HG03135 (cell line): ENCODE data around the gene OTUD5.
"Not testable (repeated sequence)": the region's sequence is repeated elsewhere in the genome, so short reads cannot be mapped to it uniquely, and the experiment has no call there.

Experiments
- ATAC-seq: cut with Tn5 transposase; IDR thresholded peaks from one replicate; pipeline ENCODE4 v1.9.1; 2021; ENCODE audit warnings: mild to moderate bottlenecking, moderate library complexity; ENCODE audit not compliant: unreplicated experiment

OTUD5 gene

GRCh38 chrX:48891402-48892288 is 65.8 kb downstream of the OTUD5 start:
- peak; percentile 72 for ATAC-seq

DNA sequence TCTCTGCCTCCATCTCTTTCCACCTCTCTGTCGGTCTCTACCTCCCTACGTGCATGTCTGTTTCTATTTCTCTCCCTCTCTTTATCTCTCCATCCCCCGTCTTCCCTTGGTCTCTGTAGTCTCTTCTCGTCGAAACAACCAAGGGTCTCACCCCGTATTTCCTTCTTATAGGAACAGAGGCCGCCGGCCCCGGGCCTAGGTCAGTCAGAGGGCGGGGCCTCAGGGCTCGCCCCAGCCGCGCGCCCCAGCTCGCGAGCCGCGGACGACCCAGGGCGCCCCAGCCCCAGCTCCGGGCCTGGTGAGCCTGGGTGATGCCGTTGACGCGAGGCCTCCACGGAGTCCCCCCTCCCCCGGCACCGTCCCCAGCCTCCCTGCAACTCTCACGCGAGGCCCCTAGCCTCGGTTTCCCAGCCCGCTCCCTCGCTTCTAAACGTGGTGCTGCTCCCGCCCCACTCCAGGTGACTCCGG is 66.4 kb downstream of the OTUD5 start:
- peak; percentile 27 for ATAC-seq

DNA sequence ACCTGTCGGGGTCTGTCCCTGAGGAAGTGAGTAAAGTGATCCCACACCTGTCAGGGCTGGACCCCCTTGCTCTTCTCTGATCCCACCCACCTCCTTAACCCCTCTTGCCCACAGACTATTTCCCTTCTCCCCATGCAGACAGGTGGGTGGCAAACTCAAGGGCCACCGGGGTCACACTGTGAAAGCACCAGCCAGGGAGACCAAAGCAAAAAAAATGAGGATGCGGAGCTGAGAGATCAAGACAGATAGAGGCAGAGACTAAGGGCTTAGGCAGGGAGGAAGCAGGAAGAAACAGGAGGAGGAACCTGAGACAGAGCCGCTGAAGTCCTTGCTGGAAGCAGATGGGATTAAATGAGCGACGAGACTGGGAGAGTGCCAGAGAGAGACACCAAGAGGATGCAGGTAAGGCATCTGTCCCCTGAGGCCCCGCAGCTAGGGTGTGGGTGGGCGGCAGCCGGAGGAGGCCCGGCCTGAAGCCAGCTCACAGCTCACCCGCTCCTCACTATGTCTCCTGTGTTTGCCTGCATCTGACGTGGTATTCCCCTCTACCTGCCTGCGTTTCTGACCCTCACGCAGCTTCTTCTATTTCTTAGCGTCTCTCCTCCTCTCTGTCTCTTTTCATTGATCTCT is 67.0 kb downstream of the OTUD5 start:
- ATAC-seq = no peak

- not testable (repeated sequence) for ATAC-seq
These were observed 70.8 kb downstream of the OTUD5 start for GRCh38 chrX:48886586-48886985.

GRCh38 chrX:48883729-48884128 is 73.7 kb downstream of the OTUD5 start:
- ATAC-seq = no peak

GRCh38 chrX:48876944-48877343 is 80.5 kb downstream of the OTUD5 start:
- ATAC-seq = not testable (repeated sequence)
